K562 (cell line): ENCODE results near the gene SPHK1. TPM values are rescaled to one million over a fixed set of nuclear protein-coding genes. Genes with fewer than 3 reads are reported as not detected.
A peak's percentile ranks its signal among the peaks of the same experiment; 100 is the strongest.

Experiments
- CBX3 ChIP-seq, 2 experiments: IDR thresholded peaks; 1 replicate in 1 of 2; 2 replicates in 1 of 2; pipeline ENCODE4 v1.6.1; 2012; ENCODE audit warnings: inconsistent platforms in 2 of 2, low read length in 2 of 2, borderline replicate concordance in 1 of 2, control low read depth in 1 of 2
- CXXC5 ChIP-seq: fragments of 250-450 bp; sonication (Bioruptor Pico); IDR thresholded peaks from 2 replicates; pipeline ENCODE4 v1.8.0; 2022; ENCODE audit warnings: inconsistent platforms, mild to moderate bottlenecking, moderate library complexity
- DDX20 ChIP-seq: fragments of 450-650 bp; IDR thresholded peaks from 2 replicates; pipeline ENCODE4 v1.6.1; 2016; ENCODE audit warnings: missing genetic modification characterization, low read depth, mild to moderate bottlenecking, missing compliant biosample characterization, moderate library complexity
- E2F6 ChIP-seq, 2 experiments: IDR thresholded peaks; 2 replicates each; pipeline ENCODE4 v1.6.1; 2011; ENCODE audit warnings: borderline replicate concordance in 1 of 2, control low read depth in 1 of 2, low read depth in 1 of 2, low read length in 1 of 2, mild to moderate bottlenecking in 1 of 2, mixed read lengths in 1 of 2, moderate library complexity in 1 of 2; ENCODE audit not compliant: insufficient read depth in 1 of 2, insufficient read length in 1 of 2, poor library complexity in 1 of 2, severe bottlenecking in 1 of 2; ENCODE audit errors: extremely low read depth in 1 of 2
- ELF2 ChIP-seq: fragments of 250-450 bp; sonication (Bioruptor Pico); IDR thresholded peaks from 2 replicates; pipeline ENCODE4 v1.5.0; 2021; ENCODE audit warnings: mild to moderate bottlenecking
- FIP1L1 ChIP-seq: fragments of 200-400 bp; formaldehyde crosslinking; IDR thresholded peaks from 2 replicates; pipeline ENCODE4 v1.6.1; 2018; ENCODE audit warnings: mild to moderate bottlenecking, low read depth, low read length; ENCODE audit not compliant: poor library complexity, severe bottlenecking
- FUS ChIP-seq: fragments of 200-400 bp; formaldehyde crosslinking; optimal IDR thresholded peaks from 2 replicates; pipeline ENCODE3; 2017; ENCODE audit warnings: low read depth, low read length
- GATA2 ChIP-seq: sonication (generic); formaldehyde crosslinking; IDR thresholded peaks from 2 replicates; pipeline ENCODE4 v1.4.0; 2020; ENCODE audit warnings: mild to moderate bottlenecking, missing genetic modification reagents
- HINFP ChIP-seq: fragments of 450-650 bp; conservative IDR thresholded peaks from 2 replicates; pipeline ENCODE4 v1.6.1; 2016; ENCODE audit warnings: missing genetic modification characterization, low read depth, mild to moderate bottlenecking, control low read depth, missing compliant biosample characterization
- KLF1 ChIP-seq: fragments of 450-650 bp; IDR thresholded peaks from 2 replicates; pipeline ENCODE4 v1.6.1; 2016; ENCODE audit warnings: missing genetic modification characterization, missing compliant biosample characterization
- MXD1 ChIP-seq: fragments of 250-450 bp; sonication (Bioruptor Pico); IDR thresholded peaks from 2 replicates; pipeline ENCODE4 v1.8.0; 2021; ENCODE audit warnings: borderline replicate concordance, mild to moderate bottlenecking, moderate library complexity; ENCODE audit not compliant: poor library complexity, severe bottlenecking
- MYNN ChIP-seq, 2 experiments: sonication (generic); formaldehyde crosslinking in 1 of 2; IDR thresholded peaks; 2 replicates each; pipeline versions ENCODE4 v1.5.0 to v1.6.1; 2016 to 2020; ENCODE audit warnings: antibody characterized with exemption in 1 of 2, missing genetic modification reagents in 1 of 2
- NCOA2 ChIP-seq, 2 experiments: fragments of 450-650 bp; IDR thresholded peaks; 2 replicates each; pipeline ENCODE4 v1.6.1; 2018; ENCODE audit warnings: mild to moderate bottlenecking in 2 of 2, moderate library complexity in 1 of 2; ENCODE audit not compliant: partially characterized antibody in 2 of 2
- NCOR1 ChIP-seq: fragments of 450-650 bp; IDR thresholded peaks from 2 replicates; pipeline ENCODE4 v1.6.1; 2016; ENCODE audit warnings: mild to moderate bottlenecking, moderate library complexity
- PHF21A ChIP-seq: fragments of 450-650 bp; IDR thresholded peaks from 2 replicates; pipeline ENCODE4 v1.6.1; 2017; ENCODE audit warnings: low read depth, borderline replicate concordance
- POLR2A ChIP-seq: fragments of 450-650 bp; conservative IDR thresholded peaks from 2 replicates; pipeline ENCODE4 v1.6.1; 2016
- RBM17 ChIP-seq: fragments of 200-400 bp; formaldehyde crosslinking; IDR thresholded peaks from 2 replicates; pipeline ENCODE4 v1.6.1; 2017; ENCODE audit warnings: low read depth, mild to moderate bottlenecking, low read length, borderline replicate concordance
- SIN3A ChIP-seq, 2 experiments: fragments of 150-350 bp in 1 of 2; IDR thresholded peaks; 2 replicates each; pipeline ENCODE4 v1.6.1; 2011 to 2016; ENCODE audit warnings: borderline replicate concordance in 2 of 2, low read depth in 2 of 2, low read length in 2 of 2, mild to moderate bottlenecking in 2 of 2, moderate library complexity in 2 of 2; ENCODE audit not compliant: control insufficient read depth in 1 of 2
- SUPT5H ChIP-seq: fragments of 450-650 bp; IDR thresholded peaks from 2 replicates; pipeline ENCODE4 v1.6.1; 2016
- TAF1 ChIP-seq: IDR thresholded peaks from 2 replicates; pipeline ENCODE4 v1.6.1; 2011; ENCODE audit warnings: mild to moderate bottlenecking, low read length, moderate library complexity; ENCODE audit not compliant: insufficient read depth, control insufficient read depth, severe bottlenecking; ENCODE audit errors: extremely low read depth
- TEAD2 ChIP-seq: fragments of 450-650 bp; IDR thresholded peaks from 2 replicates; pipeline ENCODE4 v1.6.1; 2016; ENCODE audit warnings: missing genetic modification characterization, control low read depth, missing compliant biosample characterization
- polyA plus RNA-seq, 8 experiments: library from polyadenylated mRNA; depleted of rRNA in 4 of 8; stranded (reverse) in 5 of 8; unstranded in 3 of 8; fragments of >200 nt; fragmentation: Nextera tagmentation in 2 of 8; fragmentation: Illumina TruSeq in 1 of 8; extraction: Ambion mirVana in 2 of 8; extraction: Trizol in 1 of 8; gene quantifications; 2 replicates each; pipeline versions ENCODE4 v1.2.1 to v1.2.3, GENCODE V29; 2011 to 2014; ENCODE audit warnings: inconsistent platforms in 1 of 8, missing spikeins in 1 of 8
- total RNA-seq, 7 experiments: library from RNA; depleted of rRNA in 6 of 7; stranded (reverse); fragments of >200 nt in 6 of 7; fragmentation: Illumina TruSeq in 2 of 7; extraction: Trizol in 2 of 7; gene quantifications; 2 replicates each; pipeline versions ENCODE4 v1.2.1 to v1.2.3, GENCODE V29; 2011 to 2021; ENCODE audit warnings: low replicate concordance in 1 of 7
- TF ChIP-seq, protein P1 (sequence below): fragments of 250-450 bp; sonication (Bioruptor Pico); IDR thresholded peaks from 2 replicates; pipeline ENCODE4 v1.8.0; 2021; ENCODE audit warnings: moderate library complexity, mild to moderate bottlenecking, inconsistent platforms

SPHK1 gene
- total and polyA plus RNA-seq, 9 of the 15 experiments (the other 6 are each of a cell fraction or from before 2014, with no cell fraction given): 0.21 to 60.3 (median 14.5) TPM

- TF ChIP-seq E2F6 (IDR thresholded peaks at IDR 0.05; ENCODE audit: borderline replicate concordance in 1 of 2, extremely low read depth in 1 of 2, insufficient read depth in 1 of 2, insufficient read length in 1 of 2, low read depth in 1 of 2, low read length in 1 of 2, poor library complexity in 1 of 2, severe bottlenecking in 1 of 2) (peak; percentile 81 to 97), CXXC5 (CRISPR knock-in tag) (peak; percentile 82; the same call in 1 of the 2 replicates), HINFP (no peak), SIN3A (IDR thresholded peaks at IDR 0.05; ENCODE audit: borderline replicate concordance in 2 of 2, control insufficient read depth in 1 of 2, low read depth in 2 of 2, low read length in 2 of 2) (peak; percentile 46 to 49; a peak in 1 of 4 replicates), TAF1 (peak; percentile 75), CBX3 (IDR thresholded peaks at IDR 0.05; ENCODE audit: borderline replicate concordance in 1 of 2, low read length in 2 of 2) (no peak), TEAD2 (tag) (no peak), MXD1 (no peak), MYNN (IDR thresholded peaks at IDR 0.05) (no peak), MYNN (CRISPR knock-in tag; IDR thresholded peaks at IDR 0.05) (no peak), GATA2 (CRISPR knock-in tag) (no peak), PHF21A (0 out of 2 replicates have a peak, but pooled peaks have one; percentile 29), FIP1L1 (peak; percentile 47), POLR2A (peak; percentile 80), KLF1 (0 out of 2 replicates have a peak, but pooled peaks have one; percentile 30), NCOA2 (IDR thresholded peaks at IDR 0.05; ENCODE audit: partially characterized antibody in 2 of 2) (no peak), DDX20 (tag) (no peak), RBM17 (no peak), SUPT5H (peak; percentile 66), NCOR1 (no peak), FUS (peak; percentile 73), ELF2 (CRISPR knock-in tag) (no peak)
- TF ChIP-seq, protein P1, sequence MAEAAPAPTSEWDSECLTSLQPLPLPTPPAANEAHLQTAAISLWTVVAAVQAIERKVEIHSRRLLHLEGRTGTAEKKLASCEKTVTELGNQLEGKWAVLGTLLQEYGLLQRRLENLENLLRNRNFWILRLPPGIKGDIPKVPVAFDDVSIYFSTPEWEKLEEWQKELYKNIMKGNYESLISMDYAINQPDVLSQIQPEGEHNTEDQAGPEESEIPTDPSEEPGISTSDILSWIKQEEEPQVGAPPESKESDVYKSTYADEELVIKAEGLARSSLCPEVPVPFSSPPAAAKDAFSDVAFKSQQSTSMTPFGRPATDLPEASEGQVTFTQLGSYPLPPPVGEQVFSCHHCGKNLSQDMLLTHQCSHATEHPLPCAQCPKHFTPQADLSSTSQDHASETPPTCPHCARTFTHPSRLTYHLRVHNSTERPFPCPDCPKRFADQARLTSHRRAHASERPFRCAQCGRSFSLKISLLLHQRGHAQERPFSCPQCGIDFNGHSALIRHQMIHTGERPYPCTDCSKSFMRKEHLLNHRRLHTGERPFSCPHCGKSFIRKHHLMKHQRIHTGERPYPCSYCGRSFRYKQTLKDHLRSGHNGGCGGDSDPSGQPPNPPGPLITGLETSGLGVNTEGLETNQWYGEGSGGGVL (CRISPR knock-in tag): no peak
Observed at GRCh38 chr17:76384222-76384986, at the start of gene SPHK1 (continued).
